Body of pancreas (tissue), 4 donors: ENCODE data around the gene NECTIN1. TPM values are rescaled to one million over a fixed set of nuclear protein-coding genes. Genes with fewer than 3 reads are reported as not detected.

ENCODE experiments used
- ATAC-seq: fragments of 150-250 bp; one replicate; pipeline ENCODE4 v1.9.1; 2016
- DNase-seq, 4 donors: peaks; one replicate each; pipeline ENCODE4 v3.0.0-alpha.2; 2019
- H3K27ac ChIP-seq, 4 donors: fragments of 200-600 bp; sonication (generic); 1 replicate in 3 of 4; 2 replicates in 1 of 4; pipeline versions ENCODE4 v1.5.1 to v1.6.1; 2016 to 2019; ENCODE audit warnings: mild to moderate bottlenecking in 1 of 4, mixed read lengths in 1 of 4, moderate library complexity in 1 of 4
- H3K27me3 ChIP-seq, 2 donors: fragments of 200-600 bp; sonication (generic); one replicate each; pipeline ENCODE4 v1.6.0; 2016; ENCODE audit warnings: mild to moderate bottlenecking in 1 of 2
- H3K36me3 ChIP-seq, 2 donors: fragments of 200-600 bp; sonication (generic); replicated peaks in 1 of 2; 2 replicates each; pipeline ENCODE4 v1.5.1; 2016; ENCODE audit warnings: low read depth in 2 of 2; ENCODE audit not compliant: insufficient read depth in 1 of 2
- H3K4me1 ChIP-seq: fragments of 200-600 bp; sonication (generic); one replicate; pipeline ENCODE4 v1.6.0; 2016
- H3K4me3 ChIP-seq, 2 donors: fragments of 200-600 bp; sonication (generic); 1 replicate in 1 of 2; 2 replicates in 1 of 2; pipeline ENCODE4 v1.5.1; 2016 to 2019
- H3K9me3 ChIP-seq, 3 donors: fragments of 200-600 bp; sonication (generic); 1 replicate in 2 of 3; 2 replicates in 1 of 3; pipeline ENCODE4 v1.5.1; 2016
- CTCF ChIP-seq, 7 experiments: fragments of 450-650 bp in 4 of 7; fragments of 200-600 bp in 3 of 7; sonication (generic) in 3 of 7; IDR thresholded peaks; one replicate each; pipeline ENCODE4 v1.5.1; 2016 to 2019; ENCODE audit warnings: antibody characterized with exemption in 7 of 7
- POLR2A ChIP-seq, 3 donors: fragments of 450-650 bp; IDR thresholded peaks; one replicate each; pipeline ENCODE4 v1.6.1; 2016; ENCODE audit warnings: antibody characterized with exemption in 3 of 3, mild to moderate bottlenecking in 2 of 3
- WGBS, 2 donors: methylation state at CpG; one replicate each; pipeline ENCODE4 v1.1.5; 2017; 5-methylcytosine and 5-hydroxymethylcytosine counted together
- intact Hi-C: fragments of 100-400 bp; cut with DNase I; formaldehyde crosslinking; loops from one replicate; pipeline ENCODE4 v1.15.1; 2023
- total RNA-seq, 2 donors: library from RNA; depleted of rRNA; stranded (reverse); fragments of >200 nt; gene quantifications; one replicate each; pipeline ENCODE4 v1.1.0, GENCODE V29; 2016

NECTIN1 gene
- total RNA-seq, 2 donors from 2014 or later, result 7.3 to 31.6 TPM

GRCh38 chr11:119709638-119710346 lies 19.2 kb downstream of the NECTIN1 start:
- Histone ChIP-seq H3K27ac (no peak overlapping the region), H3K27me3 (no peaks in the 10 kb centered on the region), H3K9me3 (no peaks in the 10 kb centered on the region), H3K36me3 (no peaks in the 10 kb centered on the region), H3K4me1 (peaks cover 25% of the 10 kb centered on the region), H3K4me3 (no peak overlapping the region)
- TF ChIP-seq CTCF (IDR thresholded peaks at IDR 0.05) (no peak), POLR2A (IDR thresholded peaks at IDR 0.05) (no peak)
- DNase-seq, result peak in 2 of 4 donors; percentile 33 to 57
- intact Hi-C loops, result no loop called here
- WGBS, 2 donors, result 73 to 77% methylated on average over 22 of the region's 22 CpGs
- ATAC-seq, result no peak

- Histone ChIP-seq H3K9me3 (no peaks in the 10 kb centered on the region), H3K36me3 (no peaks in the 10 kb centered on the region), H3K27ac (no peak overlapping the region), H3K4me1 (peaks cover 21% of the 10 kb centered on the region), H3K4me3 (no peak overlapping the region), H3K27me3 (no peaks in the 10 kb centered on the region)
- ATAC-seq (no peak), DNase-seq (no peak)
- intact Hi-C loops, result no loop called here
- TF ChIP-seq CTCF (IDR thresholded peaks at IDR 0.05), result no peak
- no peak for TF ChIP-seq POLR2A (IDR thresholded peaks at IDR 0.05)
- 76 to 91% methylated on average over 8 to 9 of the region's 9 CpGs for WGBS, 2 donors
These were observed 19.8 kb downstream of the NECTIN1 start for GRCh38 chr11:119709171-119709570.

GRCh38 chr11:119708384-119708783 lies 20.6 kb downstream of the NECTIN1 start:
- intact Hi-C loops, result no loop called here
- DNase-seq (no peak), ATAC-seq (no peak)
- Histone ChIP-seq H3K4me1 (peaks cover 13% of the 10 kb centered on the region), H3K9me3 (no peaks in the 10 kb centered on the region), H3K36me3 (no peaks in the 10 kb centered on the region), H3K27me3 (no peaks in the 10 kb centered on the region), H3K27ac (no peak overlapping the region), H3K4me3 (no peak overlapping the region)
- TF ChIP-seq CTCF (IDR thresholded peaks at IDR 0.05), result no peak
- TF ChIP-seq POLR2A (IDR thresholded peaks at IDR 0.05), result no peak
- 81 to 82% methylated on average over 9 of the region's 9 CpGs for WGBS, 2 donors

GRCh38 chr11:119706887-119707286 lies 22.1 kb downstream of the NECTIN1 start:
- no peaks in the 10 kb centered on the region for H3K4me1 ChIP-seq
- intact Hi-C loops, result no loop called here
- no peak overlapping the region for H3K4me3 ChIP-seq
- DNase-seq, result no peak
- H3K9me3 ChIP-seq, result no peaks in the 10 kb centered on the region
- 62 to 75% methylated on average over 2 of the region's 2 CpGs for WGBS, 2 donors
- H3K27ac ChIP-seq, result no peak overlapping the region
- H3K36me3 ChIP-seq, result no peaks in the 10 kb centered on the region
- ATAC-seq, result no peak
- TF ChIP-seq POLR2A (IDR thresholded peaks at IDR 0.05), result no peak
- peak in 2 of 7 experiments; percentile 12 to 25 for TF ChIP-seq CTCF (IDR thresholded peaks at IDR 0.05)
- no peaks in the 10 kb centered on the region for H3K27me3 ChIP-seq

GRCh38 chr11:119706029-119706428 lies 23.0 kb downstream of the NECTIN1 start:
- H3K4me1 ChIP-seq, result peaks cover 4% of the 10 kb centered on the region
- DNase-seq (no peak), ATAC-seq (no peak)
- no peak overlapping the region for H3K27ac ChIP-seq
- 75 to 88% methylated on average over 7 of the region's 7 CpGs for WGBS, 2 donors
- H3K4me3 ChIP-seq, result no peak overlapping the region
- no peaks in the 10 kb centered on the region for H3K27me3 ChIP-seq
- no peaks in the 10 kb centered on the region for H3K9me3 ChIP-seq
- TF ChIP-seq POLR2A (IDR thresholded peaks at IDR 0.05), result no peak
- TF ChIP-seq CTCF (IDR thresholded peaks at IDR 0.05), result no peak
- intact Hi-C loops, result no loop called here
- H3K36me3 ChIP-seq, result no peaks in the 10 kb centered on the region
